Keratinocyte (primary cell): ENCODE data around the gene SSTR4.

ENCODE experiments used
- CTCF ChIP-seq, 3 experiments: IDR thresholded peaks in 1 of 3; conservative IDR thresholded peaks in 1 of 3; optimal IDR thresholded peaks in 1 of 3; 2 replicates in 2 of 3; 3 replicates in 1 of 3; pipeline versions ENCODE3 to v1.5.1; 2011; ENCODE audit warnings: low read length in 3 of 3, mild to moderate bottlenecking in 3 of 3, moderate library complexity in 2 of 3, control low read depth in 1 of 3, inconsistent platforms in 1 of 3; ENCODE audit not compliant: insufficient read depth in 2 of 3; ENCODE audit errors: extremely low read depth in 1 of 3
- EZH2 ChIP-seq: IDR thresholded peaks from one replicate; pipeline ENCODE4 v1.6.1; 2012; ENCODE audit warnings: inconsistent platforms, mild to moderate bottlenecking, low read length, moderate library complexity

- TF ChIP-seq CTCF (optimal IDR thresholded peaks at IDR 0.05 in 1 of 3, IDR thresholded peaks at IDR 0.05 in 1 of 3, conservative IDR thresholded peaks at IDR 0.05 in 1 of 3; ENCODE audit: extremely low read depth in 1 of 3, insufficient read depth in 2 of 3, low read length in 3 of 3) (no peak), EZH2 (no peak)
These were observed 25.0 kb upstream of the SSTR4 start for GRCh38 chr20:23010096-23010495.
